Stimulated activated CD8-positive, alpha-beta memory T cell treated with anti-CD3 and anti-CD28 coated beads, Interleukin-4, amount 100 ng/mL, for 4 hours (primary cell): ENCODE measurements around the gene MIEN1.
"Not testable (repeated sequence)": the region's sequence is repeated elsewhere in the genome, so short reads cannot be mapped to it uniquely, and the experiment has no call there.

Experiments used
- DNase-seq, 2 donors: peaks; one replicate each; pipeline ENCODE4 v3.0.0-alpha.2; 2020; ENCODE audit warnings: low read depth in 2 of 2, low spot score in 1 of 2

MIEN1 gene, protein sequence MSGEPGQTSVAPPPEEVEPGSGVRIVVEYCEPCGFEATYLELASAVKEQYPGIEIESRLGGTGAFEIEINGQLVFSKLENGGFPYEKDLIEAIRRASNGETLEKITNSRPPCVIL

DNA sequence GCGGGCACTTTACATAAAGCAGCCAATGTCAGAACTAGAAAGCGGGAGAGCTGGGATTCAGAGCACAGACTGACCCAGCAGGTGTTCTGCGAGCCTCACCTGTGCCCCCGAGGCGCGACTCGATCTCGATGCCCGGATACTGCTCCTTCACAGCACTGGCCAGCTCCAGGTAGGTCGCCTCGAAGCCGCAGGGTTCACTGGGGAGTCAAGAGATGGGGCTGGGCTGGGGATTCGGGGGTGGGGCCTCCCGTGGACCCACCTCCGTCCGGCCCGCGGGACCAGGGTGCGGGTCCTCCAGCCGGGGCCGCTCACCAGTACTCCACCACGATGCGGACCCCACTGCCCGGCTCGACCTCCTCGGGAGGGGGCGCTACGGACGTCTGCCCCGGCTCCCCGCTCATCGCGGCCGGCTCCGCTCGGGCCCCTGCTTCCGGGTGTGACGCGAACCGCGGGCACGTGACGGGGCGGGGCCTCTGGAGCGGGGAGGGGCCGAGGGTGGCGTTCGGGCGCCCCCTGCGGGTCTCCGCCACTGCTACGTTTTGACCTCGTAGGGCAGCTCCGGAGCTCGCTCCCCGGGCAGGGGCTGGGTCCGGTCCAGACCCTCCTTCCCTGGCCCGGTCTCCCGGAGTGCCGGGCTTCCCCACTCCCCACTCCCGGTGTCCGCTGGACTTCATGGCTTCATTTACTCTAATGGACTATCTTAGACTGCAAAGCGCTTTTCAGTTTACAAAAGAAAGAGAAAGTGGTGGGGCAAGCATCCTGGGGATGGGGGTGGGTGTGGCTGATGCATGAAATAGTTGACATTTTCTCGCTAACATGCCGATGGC, at the start of gene MIEN1:
Gene MIEN1 (minus strand): TSS at position 438 of the 827 bp plus-strand sequence. CDS start 37 bp downstream, at position 401.
- DNase-seq = peak; percentile 81 to 94

DNA sequence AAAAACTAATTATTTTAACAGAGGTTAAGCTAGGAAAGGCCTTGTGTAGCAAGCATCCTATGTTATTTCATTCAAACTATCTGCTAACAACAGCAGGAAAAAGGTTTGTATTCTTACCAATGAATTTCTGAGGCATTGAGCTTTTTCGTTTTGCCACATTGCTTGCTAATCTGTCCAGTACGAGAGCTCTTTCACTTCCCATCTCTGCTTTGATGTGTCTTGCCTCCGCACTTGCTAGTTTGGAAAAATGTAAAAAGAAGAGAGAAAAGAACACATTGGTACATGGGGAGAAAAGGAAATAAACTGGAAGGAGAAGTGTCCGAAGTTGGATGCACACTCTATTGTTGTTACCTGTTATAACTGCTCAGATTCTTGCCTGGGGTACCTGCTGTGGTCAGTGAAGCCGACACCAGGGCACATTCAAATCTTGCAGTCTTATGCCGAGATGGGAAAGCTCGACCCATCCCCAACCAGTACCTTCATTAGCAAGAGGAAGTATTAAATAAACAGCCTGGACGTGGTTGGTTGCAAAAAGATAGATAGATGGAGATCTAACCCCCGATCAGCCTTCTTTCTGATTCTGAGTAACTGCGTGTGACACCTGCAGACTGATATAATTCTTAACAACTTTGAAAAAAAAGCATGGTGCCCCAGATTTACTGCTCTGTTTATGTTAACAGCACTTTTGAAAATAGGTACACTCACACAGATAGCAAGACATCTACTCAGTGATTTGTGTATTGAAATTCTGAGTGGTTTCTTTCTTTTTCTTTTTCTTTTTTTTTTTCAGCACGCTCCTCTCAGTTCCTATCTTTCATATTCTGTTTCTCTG, 47.4 kb upstream of the MIEN1 start:
- no peak for DNase-seq

DNA sequence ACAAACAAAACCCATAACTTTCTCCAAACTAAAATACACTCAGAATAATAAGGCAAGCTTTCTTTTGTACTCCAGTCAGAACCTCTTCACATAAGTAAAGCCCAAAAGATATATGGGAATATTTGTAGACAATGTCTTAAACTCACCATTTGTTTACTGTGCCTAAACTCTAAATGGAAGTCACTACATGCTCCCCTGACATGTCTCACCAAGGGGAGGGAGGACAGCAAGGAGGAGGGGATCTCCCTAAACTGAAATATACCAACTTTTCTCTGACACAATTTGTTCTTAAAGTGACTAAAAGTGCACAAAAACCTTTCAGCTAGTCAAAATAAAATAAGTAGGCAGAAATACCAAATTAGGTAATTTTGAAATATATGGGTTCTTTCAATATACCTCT, 45.9 kb upstream of the MIEN1 start:
- no peak for DNase-seq

DNA sequence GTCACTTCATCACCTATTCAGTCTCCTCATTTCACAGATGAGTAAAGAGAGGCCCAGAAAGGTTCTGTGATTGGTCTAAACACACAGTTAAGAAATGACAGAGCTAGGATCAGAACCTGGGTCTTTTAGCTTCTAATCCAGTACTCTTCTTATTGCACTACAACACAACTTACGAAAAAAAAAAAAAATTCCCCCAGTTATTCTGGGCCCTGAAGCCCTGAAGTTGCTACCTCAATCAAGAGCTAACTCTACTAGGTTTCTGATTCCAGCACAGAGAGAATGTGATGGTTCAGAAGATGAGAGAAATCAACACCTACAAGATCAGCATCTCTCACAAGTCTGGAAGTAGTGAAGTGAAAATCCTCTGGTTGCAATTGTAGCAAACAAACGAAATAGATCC, 44.7 kb upstream of the MIEN1 start:
- no peak for DNase-seq

DNA sequence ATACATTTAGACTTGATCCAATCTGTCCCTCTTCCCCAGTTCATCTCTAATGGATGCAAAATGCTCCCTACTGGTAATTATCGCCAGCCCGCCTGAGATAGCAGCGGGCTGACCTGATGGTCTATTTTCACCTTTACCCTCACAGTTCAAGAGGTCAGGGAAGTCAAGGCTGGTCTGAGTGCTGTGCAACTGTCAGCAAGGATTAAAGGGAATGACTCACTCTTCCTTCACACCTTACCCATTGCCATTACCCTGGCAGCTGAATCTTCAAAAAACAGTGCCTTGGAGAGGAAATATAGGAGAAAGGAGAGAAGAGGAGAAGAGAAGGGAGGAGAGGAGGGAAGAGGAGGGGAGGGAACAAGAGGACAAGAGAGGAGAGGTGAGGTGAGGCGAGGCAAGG, 43.7 kb upstream of the MIEN1 start:
- no peak for DNase-seq

DNA sequence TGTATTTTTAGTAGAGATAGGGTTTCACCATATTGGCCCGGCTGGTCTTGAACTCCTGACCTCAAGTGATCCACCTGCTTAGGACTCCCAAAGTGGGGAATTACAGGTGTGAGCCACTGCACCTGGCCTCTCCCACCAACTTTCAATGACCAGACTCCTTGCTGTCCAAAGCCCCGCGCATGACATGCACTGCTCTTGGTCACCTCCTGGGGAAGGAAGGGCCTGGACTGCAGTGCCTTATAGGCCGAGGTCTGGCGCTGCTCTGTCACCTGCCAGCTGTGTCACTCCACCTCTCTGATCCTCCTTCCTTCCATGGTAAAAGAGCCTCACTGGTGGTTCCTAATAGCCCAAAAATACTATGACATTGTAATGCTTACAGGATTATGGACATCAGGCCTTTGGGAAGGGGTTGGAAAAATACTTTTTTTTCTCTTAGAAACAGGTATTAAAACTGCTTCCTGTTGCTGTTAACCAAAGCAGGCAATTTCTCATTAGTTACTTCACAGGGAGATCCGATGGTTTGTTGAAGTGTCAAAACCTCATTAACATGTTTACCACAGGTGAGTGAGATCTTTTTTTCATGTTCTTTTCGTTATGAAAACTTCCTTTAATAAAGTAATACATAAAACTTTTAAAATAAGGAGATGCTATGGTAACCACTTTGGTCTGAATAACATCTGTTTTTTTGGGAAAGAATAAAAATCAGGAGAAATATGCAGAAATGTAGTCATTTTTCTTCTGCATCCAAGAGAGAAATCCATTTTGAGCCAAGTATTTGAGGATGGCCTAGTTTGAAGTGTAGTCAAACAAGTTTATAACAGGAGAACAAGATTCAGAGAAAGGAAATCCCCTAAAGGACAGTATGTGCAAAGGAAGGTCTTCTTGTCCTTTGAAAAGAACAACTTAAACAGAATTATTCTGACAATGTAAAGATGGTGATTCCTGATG, 42.9 kb upstream of the MIEN1 start:
- no peak for DNase-seq

DNA sequence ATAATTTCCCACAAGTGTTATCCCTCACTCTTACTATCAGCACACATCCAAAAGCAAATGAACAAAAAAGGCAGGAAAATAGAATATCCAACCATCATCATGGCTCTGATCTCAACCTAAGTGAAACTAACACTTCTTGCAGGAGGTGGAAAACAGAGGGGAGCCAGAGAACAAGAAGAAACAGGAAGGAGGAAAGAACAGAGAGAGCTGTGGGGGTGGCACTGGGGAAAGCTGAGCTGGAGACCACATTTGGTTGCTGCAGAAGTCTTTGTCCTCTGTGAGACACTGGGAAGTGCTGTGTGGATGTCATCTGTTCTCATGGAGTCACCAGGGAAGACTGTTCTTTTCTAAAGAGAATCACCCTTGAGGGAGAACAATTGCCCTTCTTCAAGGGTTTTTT, 42.1 kb upstream of the MIEN1 start:
- DNase-seq = no peak

GRCh38 chr17:39769974-39770587, 39.7 kb upstream of the MIEN1 start:
- DNase-seq = peak in 1 of 2 donors; percentile 41

DNA sequence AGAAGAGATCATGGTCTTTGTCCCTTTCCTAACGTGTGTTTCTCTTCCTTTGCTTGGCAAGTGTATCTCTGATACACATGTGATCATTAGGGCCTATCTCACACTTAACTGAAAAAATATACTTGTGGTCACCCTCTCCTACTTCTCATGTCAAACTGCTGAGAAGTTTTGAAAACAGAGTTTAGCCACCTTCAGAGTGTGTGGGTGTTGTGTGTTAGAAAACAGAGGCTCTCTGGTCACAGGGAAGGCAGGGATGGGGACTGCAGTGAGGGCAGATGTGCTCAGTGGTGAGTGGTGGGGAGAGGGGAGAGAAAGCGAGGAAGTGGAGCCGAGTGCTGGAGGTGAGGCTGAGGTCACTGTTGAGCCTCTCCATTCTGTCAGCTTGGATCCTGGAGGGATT, 36.8 kb upstream of the MIEN1 start:
- no peak for DNase-seq

- no peak for DNase-seq
Observed at GRCh38 chr17:39765766-39766165, 35.4 kb upstream of the MIEN1 start.

DNA sequence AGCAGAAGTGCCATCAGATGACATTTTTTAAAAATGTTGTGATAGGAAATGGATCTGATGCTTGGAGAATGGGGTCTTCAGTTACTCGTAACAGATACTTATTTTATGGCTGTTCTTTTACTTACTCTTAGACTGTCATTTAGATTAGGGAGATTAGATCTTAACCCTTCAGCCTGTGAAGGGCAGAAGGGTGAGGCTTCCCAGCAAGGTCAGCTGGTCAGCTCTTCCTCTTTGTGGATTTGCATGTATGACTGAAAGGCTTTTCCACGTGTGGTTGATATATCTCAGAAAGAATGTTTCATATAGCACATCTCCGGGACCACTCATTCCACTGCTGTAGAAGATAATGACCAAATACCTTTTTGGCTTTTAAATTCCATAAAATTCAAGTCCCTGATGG, 34.8 kb upstream of the MIEN1 start:
- no peak for DNase-seq

- DNase-seq = not testable (repeated sequence)
Observed at GRCh38 chr17:39764171-39764570, 33.8 kb upstream of the MIEN1 start.

DNA sequence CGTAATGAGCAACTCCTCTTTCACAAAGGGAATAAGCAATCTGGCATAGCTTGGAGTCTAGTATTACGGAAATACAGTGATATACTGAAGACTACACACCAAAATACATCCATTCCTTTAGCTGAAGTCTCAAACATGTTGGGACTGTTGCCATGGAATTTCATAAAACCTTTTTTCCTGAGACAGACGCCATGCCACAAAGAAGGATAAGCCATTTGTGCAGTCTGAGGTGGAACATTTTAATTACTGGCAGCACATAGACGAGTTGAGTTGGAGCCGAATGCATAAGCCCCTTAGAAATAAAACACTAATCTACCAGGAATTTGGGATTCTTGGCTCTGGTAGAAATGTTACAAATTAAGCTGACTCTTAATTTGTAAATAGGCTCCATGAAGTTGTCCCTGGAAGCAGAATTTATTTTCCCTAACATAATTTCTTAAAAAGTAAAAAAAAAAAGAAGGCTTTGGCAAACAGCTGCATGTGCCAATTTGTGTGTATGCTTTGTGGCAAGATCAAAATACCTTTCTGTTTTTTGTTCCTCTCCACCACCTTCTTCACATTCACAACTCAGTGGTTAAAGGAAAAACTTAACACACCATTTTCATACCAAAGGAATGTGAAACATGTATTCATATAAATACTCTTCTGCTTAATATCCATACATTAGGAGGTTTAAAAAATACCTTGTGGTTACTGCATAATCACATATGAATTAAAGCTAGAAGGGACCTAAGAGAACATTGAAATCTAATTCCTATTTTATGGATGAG, 32.9 kb upstream of the MIEN1 start:
- DNase-seq = no peak

DNA sequence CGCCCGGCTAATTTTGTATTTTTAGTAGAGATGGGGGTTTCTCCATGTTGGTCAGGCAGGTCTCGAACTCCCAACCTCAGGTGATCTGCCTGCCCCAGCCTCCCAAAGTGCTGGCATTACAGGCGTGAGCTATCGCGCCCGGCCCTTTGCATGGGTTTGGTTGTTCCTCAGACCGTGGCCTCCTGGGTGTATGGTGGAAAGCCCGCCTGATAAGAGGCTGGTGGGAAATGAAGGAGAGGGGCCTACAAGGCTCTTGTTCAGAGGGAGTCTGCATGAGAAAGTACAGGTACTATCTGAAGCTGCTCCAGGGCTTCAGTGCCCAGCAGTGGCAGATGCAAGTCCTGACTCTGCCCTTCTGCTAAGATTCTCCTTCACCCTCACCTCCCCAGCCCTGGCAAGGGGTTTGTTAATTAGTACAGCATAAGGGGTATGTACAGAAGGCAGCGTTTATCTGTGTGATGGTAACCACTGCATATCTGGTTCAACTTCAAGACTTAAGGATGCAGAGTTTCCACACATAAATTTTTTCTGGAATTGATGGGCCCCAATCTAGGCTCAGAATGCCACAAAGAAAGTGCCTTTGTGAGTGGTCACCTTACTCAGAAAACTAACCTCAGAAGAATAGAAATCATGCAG, 31.6 kb upstream of the MIEN1 start:
- DNase-seq = no peak

- no peak for DNase-seq
Observed at GRCh38 chr17:39759204-39759603, 28.9 kb upstream of the MIEN1 start.

DNA sequence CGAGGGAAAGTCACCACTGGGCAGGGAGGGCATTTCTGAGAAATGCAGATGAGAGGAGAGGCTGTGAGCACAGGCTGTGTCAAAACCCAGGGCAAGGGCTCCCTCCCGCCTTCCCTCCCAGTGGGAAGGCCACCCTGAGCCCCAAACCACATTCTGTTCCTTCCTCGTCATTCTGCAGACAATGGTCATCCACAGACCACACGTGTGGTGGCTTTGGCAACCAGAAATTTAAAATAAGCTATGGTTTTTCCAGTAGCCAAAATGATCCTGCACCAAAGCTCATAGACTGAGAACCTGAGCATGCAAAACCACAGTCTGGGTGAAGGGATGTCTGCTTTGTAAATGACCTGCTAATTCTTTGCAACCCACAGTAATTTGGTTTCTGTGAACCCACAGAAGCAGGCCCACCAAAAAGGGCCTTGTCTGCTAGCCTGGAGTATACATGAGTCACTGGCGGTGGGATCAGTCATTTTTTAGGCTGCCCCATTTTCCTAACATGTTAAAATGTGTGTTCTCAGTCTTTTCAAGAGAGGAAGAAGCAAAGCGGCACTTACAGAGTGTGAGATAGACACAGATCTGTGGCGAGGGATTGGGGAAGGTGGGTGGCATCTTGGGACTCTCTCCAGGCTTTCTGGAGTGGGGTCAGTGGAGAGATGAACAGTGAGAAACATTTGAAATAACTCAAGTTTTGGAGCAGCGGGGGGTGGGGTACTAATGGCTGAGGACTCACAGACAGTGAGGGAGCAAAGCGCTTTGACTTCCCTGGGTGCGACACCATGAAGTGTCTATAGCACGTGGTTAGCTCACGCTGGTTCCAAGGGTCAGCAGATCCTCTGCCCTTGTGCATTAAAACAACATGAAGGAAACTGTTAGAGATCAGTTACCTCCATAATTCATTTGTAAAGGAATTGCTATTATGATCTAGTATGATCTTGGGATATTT, 27.9 kb upstream of the MIEN1 start:
- peak in 1 of 2 donors; percentile 46 for DNase-seq

DNA sequence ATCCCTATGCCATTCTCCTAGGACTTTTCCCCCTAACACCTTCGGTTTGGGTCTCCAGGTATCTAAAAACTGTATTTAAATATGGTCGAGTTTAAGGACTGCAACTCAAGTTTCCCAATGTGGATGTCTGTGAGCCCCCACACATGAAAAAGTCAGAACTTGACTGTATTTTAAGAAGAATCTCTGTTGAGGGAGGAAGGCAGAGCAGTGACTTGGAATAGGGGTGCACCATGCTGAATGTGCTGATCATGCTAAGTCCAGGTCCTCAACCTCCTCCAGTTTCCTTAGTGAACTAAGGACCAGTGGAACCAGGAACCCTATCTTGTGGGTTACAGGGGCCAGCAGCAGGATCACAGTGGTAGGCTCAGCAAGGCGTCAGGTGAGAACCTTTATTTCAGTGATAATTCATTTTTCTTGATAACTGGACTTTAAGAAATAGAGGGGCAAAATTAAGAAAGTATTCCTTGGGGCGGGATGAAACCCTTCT, 26.9 kb upstream of the MIEN1 start:
- DNase-seq = no peak
